Stimulated activated naive CD8-positive, alpha-beta T cell treated with anti-CD3 and anti-CD28 coated beads, Interleukin-15, Interleukin-2, amounts not matched to agents 100 U/mL and 50 U/mL, for 24 hours (primary cell): ENCODE results near the gene CEP19.
"Not testable (repeated sequence)": the region's sequence is repeated elsewhere in the genome, so short reads cannot be mapped to it uniquely, and the experiment has no call there.

Source experiments
- ATAC-seq: fragments of 150-1000 bp; cut with Tn5 transposase; one replicate; pipeline ENCODE4 v1.10.0; 2021
- DNase-seq: peaks from one replicate; pipeline ENCODE4 v3.0.0; 2021

Gene CEP19

DNA sequence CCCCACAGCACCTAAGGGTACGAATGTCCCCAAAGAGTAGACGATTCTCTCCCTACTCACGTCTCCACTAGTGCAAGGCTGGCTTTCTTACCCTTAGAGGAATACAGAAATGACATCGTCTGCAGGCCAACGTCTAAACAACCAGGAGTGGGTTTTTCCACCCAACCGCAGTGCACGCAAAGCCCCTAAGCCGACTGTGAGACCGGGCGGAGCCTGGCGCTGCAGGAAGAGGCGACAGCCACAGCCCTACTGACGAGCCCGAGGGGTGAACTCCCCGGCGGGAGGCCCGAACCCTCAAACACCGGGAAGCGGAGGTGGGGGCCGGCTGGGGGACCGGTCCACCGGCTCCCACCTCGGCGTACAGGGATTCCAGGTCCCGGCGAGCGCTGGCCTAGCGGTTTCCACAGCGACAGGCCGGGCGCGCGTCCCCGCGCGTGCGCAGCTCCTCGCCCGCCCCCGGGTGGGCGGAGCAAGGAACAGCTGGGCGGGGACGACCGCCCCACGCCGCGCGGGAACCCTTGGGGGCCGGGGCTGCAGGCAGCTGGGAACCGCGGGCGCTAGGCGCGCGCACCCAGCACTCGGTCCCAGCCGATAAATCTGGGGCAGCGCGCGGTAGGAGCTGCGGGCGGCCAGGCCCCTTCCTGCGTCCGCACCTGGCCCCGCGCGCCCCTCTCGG is at the start of gene CEP19, which contains the start of gene PIGX:
CEP19 (minus strand) TSS at position 413 of the 676 bp plus-strand sequence. CDS start 3,593 bp downstream, outside the sequence.
PIGX (plus strand) TSS at position 540 of the 676 bp plus-strand sequence.
- DNase-seq (peak; percentile 89), ATAC-seq (peak; percentile 90)

DNA sequence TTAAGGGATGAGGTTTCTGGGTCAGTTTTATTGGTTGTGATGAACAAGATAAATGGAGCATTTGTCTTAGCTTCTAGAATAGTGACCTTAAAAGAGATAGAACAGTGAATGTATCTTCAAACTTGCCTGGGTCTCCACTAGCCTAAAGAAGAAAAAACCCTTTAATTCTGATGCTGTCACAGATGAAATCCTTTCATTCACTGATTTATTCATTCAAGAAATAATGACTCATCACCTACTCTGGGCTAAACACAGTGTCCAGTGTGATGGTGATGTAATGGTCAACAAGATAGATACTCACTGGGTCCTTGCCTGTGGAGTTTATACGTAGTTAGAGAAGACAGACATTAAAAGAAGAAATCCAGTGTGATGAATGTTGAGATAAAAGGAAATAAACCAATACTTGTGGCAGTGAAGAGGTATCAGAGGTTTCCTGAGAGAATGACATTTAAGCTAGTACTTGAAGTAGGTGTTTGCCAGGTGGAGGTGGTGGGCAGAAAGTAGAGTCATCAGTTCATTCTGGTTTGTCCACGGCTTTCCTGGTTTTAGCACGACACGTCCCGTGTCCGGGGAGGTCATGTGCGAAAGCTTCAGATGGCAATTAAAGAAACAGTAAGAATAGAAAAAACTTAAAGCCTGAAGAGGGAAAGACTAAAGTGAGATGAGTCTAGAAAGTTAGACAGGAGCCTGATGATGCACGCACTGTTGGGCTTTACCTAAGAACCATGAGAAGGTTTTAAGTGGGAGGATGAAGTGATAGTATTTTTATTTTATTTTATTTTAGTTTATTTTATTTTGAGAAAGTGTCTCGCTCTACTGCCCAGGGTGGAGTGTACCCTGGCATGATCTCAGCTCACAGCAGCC is 46.1 kb upstream of the CEP19 start:
- peak; percentile 26 for DNase-seq

GRCh38 chr3:196756732-196757131 is 44.7 kb upstream of the CEP19 start:
- no peak for ATAC-seq
- no peak for DNase-seq

More for the DNA sequence above, 46.1 kb upstream of the CEP19 start:
- ATAC-seq = peak; percentile 72

DNA sequence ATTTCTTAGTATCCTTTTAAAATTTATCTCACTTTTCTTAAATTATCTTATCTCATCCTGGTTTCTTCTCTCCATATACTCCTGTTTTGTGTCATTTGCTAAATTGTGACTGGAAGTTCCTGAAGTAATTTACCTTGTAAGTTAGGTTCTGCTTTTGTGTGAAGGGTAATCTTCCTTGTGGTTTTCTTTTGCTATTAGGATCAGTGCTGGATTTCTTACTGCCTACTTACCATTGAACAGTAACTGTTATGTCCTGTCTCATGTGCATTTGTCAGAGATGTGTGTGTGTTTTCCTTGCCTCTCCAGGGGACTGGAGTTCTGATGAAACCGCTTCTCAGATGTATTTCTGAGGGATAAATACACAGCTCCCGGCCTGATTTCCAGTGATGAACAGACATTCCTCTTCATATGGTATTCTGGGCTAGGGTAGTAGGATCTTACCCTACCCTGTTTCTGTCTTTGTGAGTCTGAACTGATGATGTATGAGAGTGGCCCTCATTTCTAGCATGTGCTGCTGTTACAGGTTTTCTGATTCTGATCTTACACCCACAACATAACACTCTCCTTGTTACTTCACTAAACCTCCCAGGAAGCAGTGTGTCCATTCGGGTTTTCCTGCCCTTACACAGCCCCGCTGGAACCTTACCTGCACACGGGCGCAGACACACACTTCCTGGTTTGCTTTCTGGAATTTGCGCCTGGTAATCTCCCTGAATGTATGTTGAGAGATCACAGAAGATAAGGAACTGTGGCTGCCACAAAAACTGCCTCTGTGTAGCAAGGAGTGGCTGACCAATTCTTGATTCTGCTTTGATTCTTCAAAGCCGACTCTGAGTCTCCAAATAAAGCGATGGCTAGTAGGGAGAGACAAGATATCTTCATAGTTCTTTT is 42.3 kb upstream of the CEP19 start:
- DNase-seq = no peak
- no peak for ATAC-seq

DNA sequence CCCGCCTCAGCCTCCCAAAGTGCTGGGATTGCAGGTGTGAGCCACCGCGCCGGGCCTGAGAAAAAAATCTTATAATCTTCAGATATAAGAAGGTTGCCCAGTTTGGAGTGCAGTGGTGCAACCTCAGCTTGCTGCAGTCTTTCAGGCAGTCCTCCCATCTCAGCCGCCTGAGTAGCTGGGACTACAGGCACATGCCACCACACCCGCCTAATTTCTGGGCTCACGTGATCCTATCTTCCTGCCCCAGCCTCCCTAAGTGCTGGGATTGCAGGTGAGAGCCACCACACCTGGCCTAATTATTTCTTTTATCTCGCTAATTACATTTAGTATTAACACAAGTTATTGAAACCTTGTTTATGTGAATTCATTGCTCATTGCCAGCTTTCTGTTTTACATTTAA is 41.2 kb upstream of the CEP19 start:
- ATAC-seq (no peak), DNase-seq (no peak)

DNA sequence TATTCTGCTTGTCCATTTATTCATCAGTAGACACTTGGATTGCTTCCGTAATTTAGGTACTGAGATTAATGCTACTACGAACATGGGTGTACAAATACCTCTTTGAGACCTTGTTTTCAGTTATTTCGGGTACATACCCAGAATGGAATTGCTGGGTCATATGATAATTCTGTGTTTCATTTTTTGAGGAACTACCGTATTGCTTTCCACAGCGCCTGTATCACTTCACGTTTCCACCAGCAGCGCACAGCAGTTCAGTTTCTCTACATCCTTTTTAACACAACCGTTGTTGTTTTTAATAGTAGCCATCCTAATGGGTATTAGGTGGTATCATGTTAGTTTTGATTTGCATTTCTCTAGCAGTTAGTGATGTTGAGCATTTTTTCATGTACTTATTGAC is 37.1 kb upstream of the CEP19 start:
- ATAC-seq (no peak), DNase-seq (no peak)

- not testable (repeated sequence) for ATAC-seq, DNase-seq
Observed at GRCh38 chr3:196743569-196743968, 31.5 kb upstream of the CEP19 start.

DNA sequence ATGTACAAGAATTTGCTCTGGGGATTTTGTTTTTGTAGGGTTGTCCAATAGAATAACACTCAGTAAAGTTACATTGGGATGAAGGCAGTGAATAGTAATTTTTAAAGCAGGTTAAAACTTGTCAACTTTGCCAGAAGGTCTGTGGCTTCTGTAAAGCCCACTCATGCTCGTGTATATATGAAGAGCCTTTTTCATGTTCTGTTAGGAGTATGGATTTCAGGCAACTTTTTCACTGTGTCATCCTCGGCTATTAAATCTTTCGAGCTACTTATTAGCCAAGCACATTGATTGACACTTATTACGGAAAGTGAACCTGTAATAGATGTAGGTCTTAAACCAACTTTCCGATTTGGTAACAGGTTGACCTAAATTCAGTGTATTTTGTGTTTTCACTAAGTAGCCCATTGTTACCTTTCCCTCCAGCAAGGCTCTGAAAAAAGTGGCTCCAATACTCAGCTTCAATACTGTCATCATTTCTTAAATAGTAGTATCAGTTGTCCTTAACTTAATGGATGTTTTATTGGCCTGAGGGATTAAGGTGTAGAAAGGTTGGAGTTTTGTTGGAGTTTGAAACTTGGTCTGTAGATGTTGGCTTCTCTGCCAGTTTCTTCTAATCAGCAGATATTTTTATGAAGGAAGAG is 29.3 kb upstream of the CEP19 start:
- DNase-seq (no peak), ATAC-seq (no peak)

- DNase-seq (peak; percentile 37), ATAC-seq (peak; percentile 24)
Observed at GRCh38 chr3:196740481-196741248, 28.6 kb upstream of the CEP19 start.

GRCh38 chr3:196739671-196740480 is 27.8 kb upstream of the CEP19 start, which contains the start of gene PAK2:
TSS of gene PAK2 (plus strand) at chr3:196739857. CDS start at chr3:196782647, 42,790 bp downstream.
- ATAC-seq (peak; percentile 97), DNase-seq (peak; percentile 93)

DNA sequence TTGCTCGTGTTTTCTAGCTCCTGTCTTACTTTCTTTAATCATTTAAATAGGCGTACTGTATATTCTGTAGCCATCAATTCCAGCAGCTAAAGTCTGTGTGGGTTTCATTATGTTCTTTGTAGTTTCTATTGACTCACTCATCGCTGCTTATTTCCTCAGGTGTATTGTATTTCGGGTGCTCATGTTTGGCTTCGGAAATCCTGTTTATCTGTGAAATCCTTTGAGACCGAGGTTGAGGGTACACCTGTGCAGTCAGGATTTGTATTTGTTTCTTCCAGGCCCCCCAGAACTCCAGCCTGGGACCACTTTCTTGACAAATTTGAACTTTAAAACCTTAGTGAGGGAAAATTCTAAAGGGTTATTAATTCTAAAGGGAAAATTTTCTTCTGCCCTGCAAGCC is 25.6 kb upstream of the CEP19 start:
- DNase-seq (no peak), ATAC-seq (no peak)

GRCh38 chr3:196736670-196737374 is 24.8 kb upstream of the CEP19 start:
- ATAC-seq = no peak

DNA sequence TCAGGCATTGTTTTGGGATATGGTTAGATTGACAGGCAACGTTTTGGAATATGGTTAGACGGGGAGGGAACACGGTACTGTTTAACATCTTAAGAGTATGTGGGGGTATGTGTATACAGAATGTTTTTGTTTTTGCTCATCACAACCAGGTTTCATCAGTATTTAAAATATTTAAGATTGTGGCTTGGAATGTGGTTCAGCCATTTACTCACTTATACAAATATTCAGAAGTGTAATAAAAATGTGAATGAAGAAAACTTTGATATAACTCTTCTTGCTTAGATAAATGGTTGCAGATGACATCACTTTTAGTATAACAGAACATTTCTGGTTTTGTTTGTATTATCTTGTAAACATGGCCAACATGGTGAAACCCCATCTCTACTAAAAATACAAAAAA is 23.7 kb upstream of the CEP19 start:
- ATAC-seq (no peak), DNase-seq (no peak)

More at GRCh38 chr3:196736670-196737374, 24.8 kb upstream of the CEP19 start:
- no peak for DNase-seq

DNA sequence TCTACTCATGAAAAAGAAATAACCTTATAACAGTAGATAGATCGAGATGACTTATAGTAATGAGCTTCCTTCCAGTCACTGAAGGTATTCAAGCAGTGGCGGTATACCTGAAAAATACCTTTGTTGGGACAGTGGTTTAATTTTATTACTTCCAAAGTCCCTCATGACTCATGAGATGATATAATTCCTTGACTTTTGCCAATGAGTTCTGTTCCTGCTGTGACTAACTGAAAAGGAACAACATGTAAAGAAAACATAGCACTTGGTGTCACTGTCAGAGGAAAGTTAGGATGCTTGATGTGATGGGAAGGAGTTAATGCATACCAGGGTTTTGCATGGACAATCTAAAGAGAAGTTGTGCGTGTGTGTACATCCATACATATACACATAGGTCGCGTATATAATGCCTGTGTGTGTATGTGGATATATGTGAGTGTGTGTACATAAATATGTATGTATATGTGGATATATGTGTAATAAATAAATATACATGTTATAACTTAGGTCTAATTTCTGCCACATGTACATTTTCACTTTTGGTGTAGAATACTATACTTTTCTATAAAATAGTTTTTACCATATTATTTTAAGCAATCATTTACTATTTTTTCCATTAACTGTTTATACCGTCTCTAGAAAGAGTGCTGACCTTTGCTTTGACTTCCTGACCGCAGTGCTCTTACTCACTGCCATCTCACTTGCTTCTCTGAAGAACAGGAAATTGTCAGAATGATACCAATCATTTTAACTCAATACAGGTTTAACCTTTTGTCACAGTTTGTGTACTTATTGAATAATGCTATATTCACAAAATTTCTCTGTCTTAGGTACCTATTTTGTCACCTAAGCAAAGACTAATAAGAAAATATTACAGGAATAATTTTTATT is 15.0 kb upstream of the CEP19 start:
- ATAC-seq = peak; percentile 99
- DNase-seq = peak; percentile 13

DNA sequence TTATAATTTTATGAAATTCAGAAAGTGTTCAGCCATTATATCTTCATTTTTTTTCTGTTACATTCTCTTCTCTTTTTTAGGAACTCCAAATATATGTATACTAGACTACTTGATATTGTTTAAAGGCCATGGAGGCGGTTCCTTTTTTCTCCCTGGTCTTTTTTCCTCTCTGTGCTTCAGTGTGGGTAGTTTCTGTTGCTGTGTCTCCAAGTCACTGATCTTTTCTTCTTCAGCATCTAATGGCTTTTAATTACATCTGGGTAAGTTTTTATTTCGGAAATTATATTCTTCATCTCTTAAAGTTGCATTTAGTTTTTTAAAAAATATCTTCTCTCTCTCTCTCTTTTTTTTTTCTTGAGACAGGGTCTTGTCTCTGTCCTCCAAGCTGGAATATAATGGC is 9.0 kb upstream of the CEP19 start:
- DNase-seq = no peak
- no peak for ATAC-seq

- DNase-seq, ATAC-seq: not testable (repeated sequence)
Observed at GRCh38 chr3:196717162-196717561, 5.1 kb upstream of the CEP19 start.

- DNase-seq = peak; percentile 76
- peak; percentile 48 for ATAC-seq
Observed at GRCh38 chr3:196712514-196713413, 714 bp upstream of the CEP19 start.
